ENCODE results near the gene CNTN4.

Gene CNTN4

GRCh38 chr3:2948882-2949281 lies 850.2 kb downstream of the CNTN4 start:
- TF ChIP-seq CTCF (IDR thresholded peaks at IDR 0.05; ENCODE audit: insufficient read depth, low read depth, low read length, missing control alignments) = no peak
- H3K4me3 ChIP-seq (ENCODE audit: low read depth, low read length) = no peak overlapping the region
- no peak for DNase-seq (ENCODE audit: low read depth)

- no peak for TF ChIP-seq CTCF (IDR thresholded peaks at IDR 0.05; ENCODE audit: insufficient read depth, low read depth, low read length, missing control alignments)
- peak; percentile 41 for DNase-seq (ENCODE audit: low read depth)
- no peak overlapping the region for H3K4me3 ChIP-seq (ENCODE audit: low read depth, low read length)
Observed at GRCh38 chr3:2950159-2950558, 851.5 kb downstream of the CNTN4 start.

- no peak overlapping the region for H3K4me3 ChIP-seq (ENCODE audit: low read depth, low read length)
- DNase-seq (ENCODE audit: low read depth) = no peak
- TF ChIP-seq CTCF (IDR thresholded peaks at IDR 0.05; ENCODE audit: insufficient read depth, low read depth, low read length, missing control alignments) = no peak
Observed at GRCh38 chr3:2957115-2957514, 858.4 kb downstream of the CNTN4 start.

- no peak for TF ChIP-seq CTCF (IDR thresholded peaks at IDR 0.05; ENCODE audit: insufficient read depth, low read depth, low read length, missing control alignments)
- H3K4me3 ChIP-seq (ENCODE audit: low read depth, low read length) = no peak overlapping the region
- DNase-seq (ENCODE audit: low read depth) = no peak
Observed at GRCh38 chr3:2958551-2958950, 859.9 kb downstream of the CNTN4 start.

- no peak for DNase-seq (ENCODE audit: low read depth)
- TF ChIP-seq CTCF (IDR thresholded peaks at IDR 0.05; ENCODE audit: insufficient read depth, low read depth, low read length, missing control alignments) = no peak
- H3K4me3 ChIP-seq (ENCODE audit: low read depth, low read length) = no peak overlapping the region
Observed at GRCh38 chr3:2961576-2961975, 862.9 kb downstream of the CNTN4 start.

GRCh38 chr3:2967871-2968270 lies 869.2 kb downstream of the CNTN4 start:
- no peak for DNase-seq (ENCODE audit: low read depth)
- no peak for TF ChIP-seq CTCF (IDR thresholded peaks at IDR 0.05; ENCODE audit: insufficient read depth, low read depth, low read length, missing control alignments)
- no peak overlapping the region for H3K4me3 ChIP-seq (ENCODE audit: low read depth, low read length)

GRCh38 chr3:2968475-2968874 lies 869.8 kb downstream of the CNTN4 start:
- DNase-seq (ENCODE audit: low read depth) = peak; percentile 24
- H3K4me3 ChIP-seq (ENCODE audit: low read depth, low read length) = no peak overlapping the region
- TF ChIP-seq CTCF (IDR thresholded peaks at IDR 0.05; ENCODE audit: insufficient read depth, low read depth, low read length, missing control alignments) = no peak
